Activated T-helper 1 cell treated with anti-CD3 and anti-CD28 coated beads, Interleukin-2, amount 50 U/mL, for 16 hours (primary cell): ENCODE data around the gene AHCYL2.
"Not testable (repeated sequence)": the region's sequence is repeated elsewhere in the genome, so short reads cannot be mapped to it uniquely, and the experiment has no call there.

Experiments
- DNase-seq, 2 donors: peaks; one replicate each; pipeline ENCODE4 v3.0.0-alpha.2; 2020; ENCODE audit warnings: low read depth in 1 of 2, low spot score in 1 of 2

Gene AHCYL2

GRCh38 chr7:129376778-129377700, 152.2 kb downstream of the AHCYL2 start:
- no peak for DNase-seq

- no peak for DNase-seq
Observed at GRCh38 chr7:129381710-129382484, 157.1 kb downstream of the AHCYL2 start.

DNA sequence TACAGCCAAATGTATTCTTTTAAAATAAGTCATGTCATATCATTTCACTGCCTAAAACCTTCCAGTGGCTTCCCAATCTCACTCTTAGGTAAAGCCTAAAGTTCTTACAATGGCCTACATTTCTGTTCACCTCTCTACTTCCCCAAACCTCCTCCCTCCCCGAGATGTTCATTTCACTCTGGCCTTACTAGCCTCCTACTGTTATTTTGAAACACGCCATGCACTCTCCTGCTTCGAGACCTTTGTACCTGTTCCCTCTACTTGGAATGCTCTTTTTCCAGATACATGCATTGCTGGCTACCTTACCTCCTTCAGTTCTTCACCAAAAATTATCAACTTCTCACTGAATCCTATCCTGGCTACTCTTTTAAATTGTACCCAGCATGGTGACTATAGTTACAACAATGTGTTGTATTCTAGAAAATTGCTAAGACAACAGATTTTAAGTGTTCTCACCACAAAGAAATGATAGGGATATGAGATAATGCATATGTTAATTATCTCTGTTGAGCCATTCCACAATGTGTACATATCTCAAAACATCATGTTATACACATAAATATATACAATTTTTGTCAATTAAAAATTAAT, 158.8 kb downstream of the AHCYL2 start:
- DNase-seq, result no peak

DNA sequence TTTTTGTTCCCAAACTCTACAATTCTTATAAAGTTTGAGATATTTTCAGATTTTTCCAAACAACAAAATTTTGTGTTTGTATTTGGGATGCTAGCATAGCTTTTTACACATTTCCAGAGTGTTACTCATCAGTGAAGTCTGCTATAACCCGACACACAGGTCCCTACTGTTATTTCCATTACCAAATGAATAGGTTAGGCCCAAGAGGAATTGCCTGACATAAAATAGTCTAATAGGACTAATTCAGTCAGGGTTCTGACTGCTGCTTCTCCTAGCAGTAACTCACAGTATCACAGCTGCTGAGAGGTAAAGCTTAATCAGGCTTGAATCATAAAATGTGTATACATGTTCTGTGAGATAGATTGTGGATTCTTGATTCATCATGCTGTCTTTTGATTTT, 160.3 kb downstream of the AHCYL2 start:
- DNase-seq, result no peak

DNA sequence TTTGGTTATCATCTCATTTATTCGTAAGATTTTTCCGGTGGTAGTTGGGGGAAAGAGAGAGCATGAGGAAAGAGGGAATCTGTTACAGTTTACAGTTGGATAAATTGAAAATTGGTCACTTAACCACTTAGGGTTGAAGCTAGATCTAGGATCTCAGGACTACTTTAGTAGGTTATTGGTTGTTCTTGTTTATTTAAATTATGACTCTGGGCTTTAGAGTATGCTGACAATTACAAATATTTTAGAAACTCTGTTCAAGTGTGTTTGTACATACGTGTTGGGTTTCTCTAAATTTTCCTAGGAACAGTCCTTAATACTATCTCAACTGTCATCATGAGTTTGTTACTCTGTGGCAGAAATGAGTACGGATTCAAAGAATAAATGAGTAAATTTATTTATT, 160.8 kb downstream of the AHCYL2 start:
- DNase-seq, result no peak

GRCh38 chr7:129386506-129386905, 161.7 kb downstream of the AHCYL2 start:
- DNase-seq, result no peak

DNA sequence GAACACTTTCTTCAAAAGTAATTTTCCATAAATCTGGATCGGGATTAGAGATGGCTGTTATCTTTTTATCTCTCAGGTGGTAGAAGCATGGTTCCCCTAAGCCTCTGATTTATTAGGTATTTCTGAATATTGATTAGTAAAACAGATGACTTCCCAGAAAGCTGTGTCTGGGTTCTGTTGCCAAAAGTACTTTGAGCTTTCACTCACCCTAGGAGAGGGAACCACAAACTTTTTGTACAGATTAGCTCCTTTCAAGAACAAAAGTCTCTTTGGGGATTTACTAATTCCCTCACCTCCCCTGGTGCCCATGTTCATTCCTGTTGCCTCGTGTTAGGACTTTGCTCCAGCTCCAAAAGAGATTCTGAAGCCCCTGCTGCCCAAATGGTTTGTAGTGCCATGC, 162.7 kb downstream of the AHCYL2 start:
- no peak for DNase-seq

GRCh38 chr7:129388333-129389098, 163.7 kb downstream of the AHCYL2 start:
- DNase-seq, result no peak

DNA sequence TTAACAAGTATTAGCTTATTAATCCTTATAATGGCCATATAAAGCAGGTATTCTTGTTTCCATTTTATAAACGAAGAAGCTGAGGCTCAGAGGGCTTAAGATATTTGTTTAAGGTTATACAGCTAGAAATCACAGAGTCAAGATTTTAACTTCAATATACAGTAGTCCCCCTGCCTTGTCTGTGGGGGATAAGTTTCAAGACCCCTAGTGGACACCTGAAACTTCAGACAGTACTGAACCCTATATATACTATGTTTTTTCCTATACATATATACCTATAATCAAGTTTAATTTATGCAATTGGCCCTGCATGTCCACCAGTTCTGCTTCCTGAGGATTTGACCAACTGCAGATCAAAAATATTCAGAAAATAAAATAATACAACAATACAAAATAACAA, 165.0 kb downstream of the AHCYL2 start:
- DNase-seq, result no peak

DNA sequence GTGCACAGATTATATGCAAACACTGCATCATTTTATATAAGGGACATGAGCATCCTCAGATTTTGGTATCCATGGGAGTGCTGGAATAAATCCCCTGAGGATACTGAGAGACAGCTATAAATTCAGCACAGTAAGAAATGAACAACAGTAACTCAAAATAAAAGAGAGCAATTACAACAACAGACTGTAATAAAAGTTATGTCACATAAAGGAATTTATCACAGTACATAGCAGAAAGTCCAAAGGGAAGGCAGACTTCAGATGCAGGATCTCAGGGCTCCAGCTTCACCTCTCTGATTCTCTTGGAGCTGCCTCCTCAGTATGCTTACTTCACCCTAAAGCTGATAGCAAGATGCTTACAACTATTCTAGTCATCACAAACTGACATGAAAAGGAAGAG, 165.5 kb downstream of the AHCYL2 start:
- no peak for DNase-seq

- DNase-seq, result no peak
Observed at GRCh38 chr7:129391546-129392171, 166.8 kb downstream of the AHCYL2 start.

DNA sequence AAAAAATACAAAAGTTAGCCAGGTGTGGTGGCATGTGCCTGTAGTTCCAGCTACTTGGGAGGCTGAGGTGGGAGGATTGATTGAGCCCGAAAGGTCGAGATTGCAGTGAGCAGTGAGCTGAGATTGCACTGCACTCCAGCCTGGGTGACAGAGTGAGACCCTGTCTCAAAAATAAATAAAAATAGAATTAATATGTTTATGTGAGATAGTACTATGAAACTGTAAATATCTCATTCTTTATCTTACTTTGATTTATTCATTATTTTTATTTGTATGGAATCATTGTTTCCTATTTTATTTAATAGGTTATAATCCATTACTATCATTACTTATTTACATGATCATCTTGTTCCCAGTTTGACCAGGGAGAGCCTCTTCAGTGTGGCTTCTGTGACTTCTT, 168.4 kb downstream of the AHCYL2 start:
- DNase-seq, result no peak

GRCh38 chr7:129394101-129394500, 169.3 kb downstream of the AHCYL2 start:
- DNase-seq, result no peak

DNA sequence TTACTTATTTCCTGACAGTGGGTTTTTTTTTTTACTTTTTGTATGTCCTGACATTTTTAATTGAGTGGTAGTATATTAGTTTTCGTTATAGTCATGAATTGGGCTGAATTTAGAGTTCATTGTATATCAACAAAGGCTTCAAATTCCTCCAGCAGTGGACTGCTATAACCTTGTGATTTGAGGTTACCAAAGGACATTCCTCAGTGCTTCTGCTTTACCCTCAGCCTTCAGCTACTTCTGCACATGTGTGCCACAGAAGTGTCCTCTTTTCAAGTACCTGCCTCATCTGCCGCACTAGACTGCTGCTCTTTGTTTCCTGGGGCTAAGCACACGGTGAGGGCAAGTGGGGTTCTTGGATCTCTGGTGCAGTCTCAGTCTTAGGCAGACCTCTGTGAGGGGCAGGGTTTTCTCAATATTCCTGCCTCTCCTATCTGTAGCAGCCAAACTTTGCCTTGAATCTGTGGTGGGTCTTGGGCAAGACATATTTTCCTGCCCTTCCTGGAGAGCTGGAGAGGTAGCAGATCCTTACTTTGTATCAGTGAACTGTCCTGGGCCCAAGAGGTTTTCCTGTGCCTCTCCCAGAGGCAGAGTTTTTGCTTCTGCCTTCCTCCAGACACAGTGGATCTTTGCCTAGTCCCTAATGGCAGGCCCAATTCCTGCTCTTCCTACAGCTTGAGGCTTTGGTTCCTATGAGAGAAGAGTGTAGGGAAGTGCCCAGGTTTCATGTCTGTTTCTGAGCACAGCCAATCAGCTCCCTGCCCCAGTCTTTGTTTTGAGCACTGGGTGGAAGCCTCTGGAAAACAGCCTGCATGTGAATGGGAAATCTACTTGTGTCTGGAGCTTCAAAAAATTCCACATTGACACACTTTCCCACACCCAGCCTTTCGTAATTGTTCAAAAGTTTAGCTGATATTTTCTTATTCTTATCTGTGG, 170.4 kb downstream of the AHCYL2 start:
- DNase-seq, result no peak

DNA sequence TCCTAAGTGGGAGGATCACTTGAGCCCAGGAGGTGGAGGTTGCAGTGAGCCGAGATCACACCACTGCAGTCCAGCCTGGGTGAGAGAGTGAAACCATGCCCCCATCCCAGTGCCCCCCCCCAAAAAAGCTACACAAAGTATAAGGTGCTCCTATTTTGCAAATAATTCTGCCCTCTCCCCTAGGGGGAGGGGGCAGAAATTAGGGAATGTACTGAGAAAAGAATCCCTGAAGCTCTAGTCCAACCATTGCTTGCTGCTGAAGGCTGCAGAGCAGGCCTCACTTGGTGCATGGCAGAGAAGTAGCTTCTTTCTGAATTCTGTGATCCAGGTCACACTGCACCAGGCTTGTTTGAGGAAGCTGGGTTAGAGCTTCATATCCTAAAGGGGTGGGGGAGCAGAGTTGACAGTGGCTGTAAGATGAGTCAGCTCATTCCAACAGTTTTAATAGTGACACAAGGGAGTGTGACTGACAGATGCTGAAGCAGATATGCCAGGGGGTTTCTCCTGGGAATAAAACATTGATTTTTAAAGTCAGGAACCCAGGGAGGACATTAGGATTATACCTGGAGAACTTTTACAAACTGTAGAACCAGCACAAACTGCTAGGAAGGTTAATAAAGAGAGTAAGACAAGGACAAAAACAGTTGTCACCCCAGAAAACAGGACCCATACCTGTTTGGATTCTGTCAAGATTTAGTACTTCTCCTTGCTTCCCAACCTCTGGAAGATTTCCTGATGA, 176.6 kb downstream of the AHCYL2 start:
- DNase-seq, result no peak

DNA sequence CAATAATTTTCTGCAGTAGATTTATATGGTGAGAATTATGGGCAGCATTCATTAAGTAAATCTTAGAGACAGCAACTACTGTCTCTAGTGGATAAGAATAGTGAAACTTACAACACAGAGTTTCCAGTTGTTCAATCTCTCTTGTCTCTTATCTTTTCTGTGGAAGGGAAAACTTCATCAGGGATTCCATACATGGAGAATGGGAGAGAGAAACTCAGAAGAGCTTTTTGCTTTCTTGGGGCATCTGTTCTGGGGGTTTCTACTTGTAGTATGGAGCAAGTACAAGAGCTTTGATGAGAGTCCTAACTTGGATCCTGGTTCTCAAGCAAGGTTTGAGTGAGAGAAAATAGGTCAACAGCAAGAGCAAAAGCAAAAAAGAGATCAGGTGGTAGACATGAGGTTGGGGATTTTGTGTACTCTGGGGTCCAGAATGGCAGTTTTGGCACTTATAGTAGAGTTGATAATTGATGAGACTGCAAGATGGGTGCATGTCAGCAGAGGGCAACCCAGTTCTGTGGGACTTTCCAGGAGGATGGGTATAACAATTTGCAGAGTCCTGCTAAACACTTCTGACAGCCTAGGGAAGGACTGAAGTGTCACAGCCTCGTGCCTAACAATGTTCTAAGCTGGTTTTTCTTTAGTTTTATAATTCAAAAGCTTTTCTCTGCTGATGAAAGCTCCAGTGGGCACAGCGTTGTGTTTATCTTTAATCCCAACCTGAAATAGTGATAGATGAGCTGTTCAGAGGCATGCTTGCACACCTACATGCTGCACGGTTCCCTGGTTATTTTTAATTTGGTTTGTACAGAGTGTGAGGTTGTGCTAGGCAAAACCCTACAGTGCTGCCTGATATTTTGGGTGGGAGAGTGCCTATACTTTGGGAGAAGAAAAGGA, 177.4 kb downstream of the AHCYL2 start:
- DNase-seq, result no peak

GRCh38 chr7:129405527-129405926, 180.7 kb downstream of the AHCYL2 start:
- DNase-seq, result no peak

DNA sequence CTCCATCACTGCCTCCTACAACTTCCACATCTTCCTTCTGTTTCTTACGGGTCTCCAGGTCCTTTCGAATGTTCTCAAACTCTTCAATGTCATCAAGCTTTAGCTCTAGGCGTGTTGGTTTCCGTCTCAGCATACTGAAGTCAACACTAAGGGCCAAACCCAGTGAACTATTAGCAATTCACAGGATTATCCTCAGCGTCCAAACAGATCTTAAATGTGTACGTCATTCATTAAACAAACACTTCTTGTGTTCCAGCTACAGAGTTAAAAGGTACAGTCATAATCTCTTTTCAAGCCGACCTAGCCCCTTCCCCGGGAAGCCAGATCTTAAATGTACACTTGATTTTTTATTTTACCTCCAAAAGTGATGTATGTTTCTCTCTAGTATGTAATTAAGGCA, 185.4 kb downstream of the AHCYL2 start:
- DNase-seq, result not testable (repeated sequence)
